HG03108 (cell line): Measurements from ENCODE around the gene CWH43.
"Not testable (repeated sequence)": the region's sequence is repeated elsewhere in the genome, so short reads cannot be mapped to it uniquely, and the experiment has no call there.

Source experiments
- ATAC-seq: cut with Tn5 transposase; IDR thresholded peaks from one replicate; pipeline ENCODE4 v1.9.1; 2021; ENCODE audit warnings: moderate library complexity; ENCODE audit not compliant: unreplicated experiment

The CWH43 gene

GRCh38 chr4:49096215-49096614, 110.1 kb downstream of the CWH43 start:
- not testable (repeated sequence) for ATAC-seq

- ATAC-seq = not testable (repeated sequence)
Observed at GRCh38 chr4:49096627-49097026, 110.6 kb downstream of the CWH43 start.

- ATAC-seq = not testable (repeated sequence)
Observed at GRCh38 chr4:49097071-49097470, 111.0 kb downstream of the CWH43 start.

- not testable (repeated sequence) for ATAC-seq
Observed at GRCh38 chr4:49097505-49097904, 111.4 kb downstream of the CWH43 start.

GRCh38 chr4:49098034-49098759, 112.1 kb downstream of the CWH43 start:
- ATAC-seq = not testable (repeated sequence)

- ATAC-seq = not testable (repeated sequence)
Observed at GRCh38 chr4:49099831-49100444, 113.9 kb downstream of the CWH43 start.

- ATAC-seq = peak; percentile 26
Observed at GRCh38 chr4:49102344-49102898, 116.3 kb downstream of the CWH43 start.

GRCh38 chr4:49103436-49104136, 117.5 kb downstream of the CWH43 start:
- ATAC-seq = not testable (repeated sequence)

GRCh38 chr4:49104231-49104930, 118.3 kb downstream of the CWH43 start:
- not testable (repeated sequence) for ATAC-seq

- ATAC-seq = not testable (repeated sequence)
Observed at GRCh38 chr4:49105248-49105904, 119.3 kb downstream of the CWH43 start.

- not testable (repeated sequence) for ATAC-seq
Observed at GRCh38 chr4:49107262-49107661, 121.2 kb downstream of the CWH43 start.

GRCh38 chr4:49108183-49108978, 122.3 kb downstream of the CWH43 start:
- ATAC-seq = peak; percentile 27

- ATAC-seq = peak; percentile 22
Observed at GRCh38 chr4:49109567-49110166, 123.6 kb downstream of the CWH43 start.

GRCh38 chr4:49110579-49110978, 124.5 kb downstream of the CWH43 start:
- ATAC-seq = peak; percentile 32
